Ishikawa (cell line): ENCODE data around the gene TNFAIP3.

Source experiments
- CEBPB ChIP-seq: IDR thresholded peaks from 2 replicates; pipeline ENCODE4 v1.6.1; 2012
- CREB1 ChIP-seq: IDR thresholded peaks from 2 replicates; pipeline ENCODE4 v1.6.1; 2012; ENCODE audit warnings: low read depth
- EGR1 ChIP-seq: IDR thresholded peaks from 2 replicates; pipeline ENCODE4 v1.6.1; 2012
- EP300 ChIP-seq: IDR thresholded peaks from 2 replicates; pipeline ENCODE4 v1.6.1; 2012; ENCODE audit warnings: borderline replicate concordance
- FOXM1 ChIP-seq: IDR thresholded peaks from 2 replicates; pipeline ENCODE4 v1.6.1; 2012; ENCODE audit warnings: low read depth, borderline replicate concordance
- MAX ChIP-seq: IDR thresholded peaks from 2 replicates; pipeline ENCODE4 v1.6.1; 2012
- NFIC ChIP-seq: IDR thresholded peaks from 2 replicates; pipeline ENCODE4 v1.6.1; 2012
- RAD21 ChIP-seq: IDR thresholded peaks from 2 replicates; pipeline ENCODE4 v1.6.1; 2012; ENCODE audit warnings: low read depth
- REST ChIP-seq: IDR thresholded peaks from 2 replicates; pipeline ENCODE4 v1.6.1; 2012; ENCODE audit warnings: low read depth, mild to moderate bottlenecking
- TAF1 ChIP-seq: IDR thresholded peaks from 2 replicates; pipeline ENCODE4 v1.6.1; 2012; ENCODE audit warnings: low read depth, mild to moderate bottlenecking
- TCF12 ChIP-seq: IDR thresholded peaks from 2 replicates; pipeline ENCODE4 v1.6.1; 2012; ENCODE audit warnings: low read depth
- TEAD4 ChIP-seq: IDR thresholded peaks from 2 replicates; pipeline ENCODE4 v1.6.1; 2012
- USF1 ChIP-seq: IDR thresholded peaks from 2 replicates; pipeline ENCODE4 v1.6.1; 2012
- YY1 ChIP-seq: IDR thresholded peaks from 2 replicates; pipeline ENCODE4 v1.6.1; 2012; ENCODE audit warnings: low read depth
- ZBTB7A ChIP-seq: IDR thresholded peaks from 2 replicates; pipeline ENCODE4 v1.6.1; 2012; ENCODE audit warnings: low read depth

Gene TNFAIP3

GRCh38 chr6:137852811-137853210 lies 14.2 kb upstream of the TNFAIP3 start:
- TF ChIP-seq MAX = no peak
- TF ChIP-seq USF1 = no peak
- no peak for TF ChIP-seq YY1
- no peak for TF ChIP-seq NFIC
- no peak for TF ChIP-seq CEBPB
- no peak for TF ChIP-seq CREB1
- no peak for TF ChIP-seq TAF1
- TF ChIP-seq EP300 = no peak
- no peak for TF ChIP-seq FOXM1
- TF ChIP-seq ZBTB7A = no peak
- TF ChIP-seq EGR1 = no peak
- TF ChIP-seq TCF12 = no peak
- no peak for TF ChIP-seq RAD21
- TF ChIP-seq REST = no peak
- no peak for TF ChIP-seq TEAD4

GRCh38 chr6:137853569-137854213 lies 13.4 kb upstream of the TNFAIP3 start:
- TF ChIP-seq TEAD4 = no peak
- no peak for TF ChIP-seq CEBPB
- TF ChIP-seq YY1 = no peak
- TF ChIP-seq TAF1 = no peak
- TF ChIP-seq FOXM1 = no peak
- no peak for TF ChIP-seq EP300
- TF ChIP-seq CREB1 = no peak
- TF ChIP-seq MAX = no peak
- no peak for TF ChIP-seq NFIC
- TF ChIP-seq ZBTB7A = no peak
- TF ChIP-seq TCF12 = no peak
- no peak for TF ChIP-seq RAD21
- TF ChIP-seq REST = no peak
- TF ChIP-seq EGR1 = no peak
- TF ChIP-seq USF1 = no peak

- no peak for TF ChIP-seq USF1
- no peak for TF ChIP-seq FOXM1
- no peak for TF ChIP-seq TCF12
- no peak for TF ChIP-seq REST
- no peak for TF ChIP-seq TEAD4
- TF ChIP-seq EP300 = no peak
- no peak for TF ChIP-seq ZBTB7A
- TF ChIP-seq RAD21 = no peak
Measured at GRCh38 chr6:137856138-137856898, 10.7 kb upstream of the TNFAIP3 start.

- TF ChIP-seq MAX = no peak
- TF ChIP-seq EP300 = no peak
- no peak for TF ChIP-seq CREB1
- TF ChIP-seq TCF12 = no peak
Measured at GRCh38 chr6:137859025-137859424, 8.0 kb upstream of the TNFAIP3 start.
